ENCODE measurements around the gene SNAP29. TPM values are rescaled to one million over a fixed set of nuclear protein-coding genes. Genes with fewer than 3 reads are reported as not detected.

Gene SNAP29
- total and polyA plus RNA-seq, 2 experiments from 2014 or later, result 8.2 to 22.9 TPM

GRCh38 chr22:20864186-20864908 lies 5.5 kb downstream of the SNAP29 start (continued):
- TF ChIP-seq ETS1 (IDR thresholded peaks at IDR 0.05), result no peak
- TF ChIP-seq REST (IDR thresholded peaks at IDR 0.05; ENCODE audit: unreplicated experiment), result no peak
- TF ChIP-seq POLR2AphosphoS5 (IDR thresholded peaks at IDR 0.05; ENCODE audit: low read depth), result no peak
- TF ChIP-seq STAT1 (IDR thresholded peaks at IDR 0.05; ENCODE audit: unreplicated experiment), result no peak
- TF ChIP-seq EZH2 (IDR thresholded peaks at IDR 0.05; ENCODE audit: low read depth, unreplicated experiment), result no peak

- ATAC-seq (no peak), DNase-seq (ENCODE audit: low spot score) (no peak)
- peaks cover 4% of the 10 kb centered on the region for H3K27me3 Mint-ChIP-seq (ENCODE audit: insufficient read depth, low read depth, poor library complexity)
- H3K27me3 ChIP-seq (ENCODE audit: insufficient read depth), result no peaks in the 10 kb centered on the region
- no peak overlapping the region for H3K27ac ChIP-seq (ENCODE audit: low read depth)
- no peak overlapping the region for H2AFZ ChIP-seq
- no peaks in the 10 kb centered on the region for H3K36me3 Mint-ChIP-seq (ENCODE audit: low read depth)
- peaks cover 4% of the 10 kb centered on the region; the same call in 1 of the 3 replicates for H3K4me1 Mint-ChIP-seq
- H4K20me1 ChIP-seq (replicated peaks; ENCODE audit: insufficient read depth), result no peaks in the 10 kb centered on the region
- no peak overlapping the region for H3K27ac Mint-ChIP-seq
- no peaks in the 10 kb centered on the region for H3K79me2 ChIP-seq (replicated peaks; ENCODE audit: insufficient read depth)
- no peak overlapping the region for H3K4me3 Mint-ChIP-seq
- no peaks in the 10 kb centered on the region for H3K4me1 ChIP-seq (ENCODE audit: insufficient read depth)
- no peak overlapping the region for H3K4me3 ChIP-seq
- H3F3A ChIP-seq (replicated peaks; ENCODE audit: low read depth), result no peaks in the 10 kb centered on the region
- H3K9me2 ChIP-seq (ENCODE audit: insufficient read depth), result no peaks in the 10 kb centered on the region
- no peaks in the 10 kb centered on the region for H3K36me3 ChIP-seq (ENCODE audit: insufficient read depth)
- H3K9me3 Mint-ChIP-seq, result no peaks in the 10 kb centered on the region
- H3K4me2 ChIP-seq, result no peak overlapping the region
- no peak for TF ChIP-seq JUNB (IDR thresholded peaks at IDR 0.05; ENCODE audit: unreplicated experiment)
- TF ChIP-seq EZH2 (IDR thresholded peaks at IDR 0.05; ENCODE audit: low read depth, unreplicated experiment), result no peak
- no peak for TF ChIP-seq NANOG (IDR thresholded peaks at IDR 0.05; ENCODE audit: borderline replicate concordance)
- no peak for TF ChIP-seq ZNF114 (CRISPR knock-in tag; IDR thresholded peaks at IDR 0.05)
- TF ChIP-seq CTCF (conservative IDR thresholded peaks at IDR 0.05; ENCODE audit: low read depth in 2 of 2), result no peak
- TF ChIP-seq POLR2AphosphoS5 (IDR thresholded peaks at IDR 0.05; ENCODE audit: low read depth), result no peak
- no peak for TF ChIP-seq ZNF462 (CRISPR knock-in tag; IDR thresholded peaks at IDR 0.05)
- no peak for TF ChIP-seq CREB1 (CRISPR knock-in tag; IDR thresholded peaks at IDR 0.05; ENCODE audit: low read depth)
Observed at GRCh38 chr22:20865331-20865730, 6.5 kb downstream of the SNAP29 start.

All from GM23338 (cell line).